Cardiac atrium fibroblast (primary cell): ENCODE data around the gene MPHOSPH6. TPM values are rescaled to one million over a fixed set of nuclear protein-coding genes. Genes with fewer than 3 reads are reported as not detected.

ENCODE experiments used
- total RNA-seq: library from RNA; depleted of rRNA; stranded (reverse); fragments of >200 nt; gene quantifications from 2 replicates; pipeline ENCODE4 v1.2.3, GENCODE V29; 2015

Gene MPHOSPH6, protein sequence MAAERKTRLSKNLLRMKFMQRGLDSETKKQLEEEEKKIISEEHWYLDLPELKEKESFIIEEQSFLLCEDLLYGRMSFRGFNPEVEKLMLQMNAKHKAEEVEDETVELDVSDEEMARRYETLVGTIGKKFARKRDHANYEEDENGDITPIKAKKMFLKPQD
- total RNA-seq: 18.6 and 32.7 TPM in 2 replicates

DNA sequence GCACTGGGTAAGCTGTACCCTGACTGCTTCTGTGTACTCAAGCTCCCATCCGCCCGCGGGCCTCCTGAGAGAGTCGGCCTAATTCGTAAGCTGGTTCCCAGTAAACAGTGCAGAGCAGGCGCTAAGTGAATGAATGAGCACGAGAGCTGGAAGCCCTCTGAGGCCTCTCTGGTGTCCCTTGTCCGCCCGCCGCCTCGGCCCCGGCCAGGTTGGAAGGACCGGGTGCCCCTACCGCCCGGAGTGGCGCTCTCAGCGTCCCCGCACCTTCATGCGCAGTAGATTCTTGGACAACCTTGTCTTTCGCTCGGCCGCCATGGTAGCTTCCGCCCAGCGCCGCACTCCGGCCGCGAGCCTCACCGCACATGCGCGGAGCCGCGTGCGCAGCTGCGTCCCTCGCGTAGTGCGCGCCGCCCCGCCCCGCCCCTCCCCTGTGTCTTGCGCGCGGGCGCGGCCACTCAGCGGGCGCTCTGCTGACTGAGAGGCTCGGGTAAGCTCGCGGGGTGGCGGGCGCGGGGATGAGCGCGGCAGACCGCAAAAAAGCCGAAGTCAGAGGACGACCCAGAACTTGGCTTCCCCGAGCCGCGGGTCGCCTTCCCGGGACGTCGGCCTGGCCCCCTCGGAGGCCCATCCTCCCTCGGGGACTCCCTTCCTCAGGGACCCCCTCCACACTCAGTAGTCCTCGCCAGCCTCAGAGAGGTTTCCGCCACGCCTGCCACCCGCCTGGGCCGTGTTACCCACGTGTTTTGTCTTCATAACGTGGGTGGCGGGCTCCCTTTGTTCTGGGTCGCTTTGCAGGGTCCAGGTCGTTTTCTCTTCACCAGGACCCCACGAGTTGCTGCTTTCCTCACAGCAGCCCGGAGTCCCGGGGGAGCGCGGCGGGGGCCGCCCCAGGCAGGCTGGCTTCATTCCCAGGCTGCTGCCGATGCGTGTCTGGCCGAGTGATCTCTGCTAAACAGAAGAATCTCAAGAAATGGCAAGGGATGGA is at the start of gene MPHOSPH6:
MPHOSPH6 (minus strand) TSS at position 364 of the 985 bp plus-strand sequence; CDS start at position 315, 49 bp downstream.

Other genes with a start within 250 kb of the MPHOSPH6 start
- gene SDR42E1, start 158.8 kb downstream of the MPHOSPH6 start, total RNA-seq: not detected in 2 replicates
- gene HSD17B2, start 135.0 kb downstream of the MPHOSPH6 start, total RNA-seq: not detected in 2 replicates